Measurements from ENCODE around the gene BCAR3. TPM values are rescaled to one million over a fixed set of nuclear protein-coding genes. Genes with fewer than 3 reads are reported as not detected.
A peak's percentile ranks its signal among the peaks of the same experiment; 100 is the strongest.

BCAR3 gene
- total and polyA plus RNA-seq, 2 of the 4 experiments (the other 2 are of a cell fraction): 41.4 to 46.4 TPM

- TF ChIP-seq MAFK (IDR thresholded peaks at IDR 0.05; ENCODE audit: low read depth, low read length) (no peak), SMC3 (IDR thresholded peaks at IDR 0.05; ENCODE audit: low read depth, low read length) (peak; percentile 35)
Measured at GRCh38 chr1:93680420-93681100, 1.1 kb downstream of the BCAR3 start (continued).

DNA sequence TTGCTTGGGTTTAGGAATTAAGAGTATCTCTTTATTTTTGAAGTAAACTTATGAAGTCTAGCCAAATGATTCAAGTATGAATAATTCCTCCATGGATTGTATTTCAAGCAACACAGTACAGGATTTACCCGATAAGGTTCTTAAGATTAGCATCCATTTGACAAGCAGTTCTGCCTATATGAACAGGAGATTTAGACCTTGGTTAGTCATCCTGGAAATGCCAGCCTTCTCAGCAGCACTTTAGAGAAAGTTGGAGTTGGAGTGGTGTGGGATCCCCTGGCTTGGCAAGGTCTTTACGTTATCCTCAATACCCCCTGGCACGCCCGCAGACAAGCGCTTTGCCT lies 1.6 kb downstream of the BCAR3 start:
- peak; percentile 91 for DNase-seq

More for the DNA sequence above, 1.6 kb downstream of the BCAR3 start:
- Histone ChIP-seq H2BK15ac (ENCODE audit: low read depth, low read length) (peak overlapping the region; percentile 58; the same call in 2 of the 3 replicates), H3K79me1 (ENCODE audit: low read depth in 1 of 2, low read length in 2 of 2) (peaks cover 5 to 61% of the 10 kb centered on the region in 2 experiments; a peak in 3 of 4 replicates), H2BK20ac (ENCODE audit: low read depth, low read length) (peak overlapping the region; percentile 76), H3K14ac (replicated peaks; ENCODE audit: low read depth, low read length) (peak overlapping the region; percentile 94), H3K27ac (ENCODE audit: insufficient read depth, low read length) (peak overlapping the region; percentile 67), H3K23ac (ENCODE audit: low read depth, low read length) (peak overlapping the region; percentile 98), H3K4me2 (ENCODE audit: low read depth, low read length) (peak overlapping the region; percentile 85), H3K18ac (ENCODE audit: low read depth, low read length) (peak overlapping the region; percentile 78), H3K4me1 (ENCODE audit: control insufficient read depth, insufficient read depth, low read length) (peaks cover 25% of the 10 kb centered on the region), H3K4ac (ENCODE audit: low read depth, low read length) (peak overlapping the region; percentile 95), H2AK5ac (ENCODE audit: low read depth, low read length) (peak overlapping the region; percentile 89), H4K20me1 (ENCODE audit: insufficient read depth, low read length) (peaks cover 51% of the 10 kb centered on the region), H3K9me1 (ENCODE audit: insufficient read depth, low read length) (peaks cover 30% of the 10 kb centered on the region), H2BK5ac (ENCODE audit: low read depth, low read length, poor library complexity, severe bottlenecking) (peak overlapping the region; percentile 88), H3K4me3 (ENCODE audit: insufficient read depth, low read depth, low read length) (peak overlapping the region; percentile 57), H3K56ac (ENCODE audit: extremely low read depth, insufficient read depth, low read length) (peak overlapping the region; percentile 93), H3K27me3 (ENCODE audit: control insufficient read depth, insufficient read depth, low read length) (no peaks in the 10 kb centered on the region), H3K9ac (ENCODE audit: low read depth, low read length) (peak overlapping the region; percentile 78), H2AK9ac (replicated peaks; ENCODE audit: low read depth, low read length, poor library complexity) (peak overlapping the region; percentile 92), H3K36me3 (ENCODE audit: control insufficient read depth, insufficient read depth, low read length) (peaks cover 7% of the 10 kb centered on the region), H4K5ac (ENCODE audit: low read depth, low read length) (peak overlapping the region; percentile 56), H2BK120ac (ENCODE audit: low read depth, low read length) (peak overlapping the region; percentile 86), H2AFZ (replicated peaks; ENCODE audit: low read length, poor library complexity) (no peak overlapping the region), H4K91ac (ENCODE audit: insufficient read depth, low read depth, low read length) (peak overlapping the region; percentile 77), H3K9me3 (ENCODE audit: control insufficient read depth, insufficient read depth, low read length) (no peaks in the 10 kb centered on the region), H4K8ac (ENCODE audit: low read depth in 2 of 2, low read length in 2 of 2) (peak overlapping the region; percentile 36 to 82; a peak in 3 of 4 replicates)
- WGBS, 2 experiments (ENCODE audit: extremely low coverage in 2 of 2, insufficient read length in 1 of 2): no CpG with 5 or more reads among the region's 5 CpGs
- no TSS peak for BruUV-seq (replicated peaks)
- ChIA-PET POLR2A (ENCODE audit: unreplicated experiment) (no interaction called here), CTCF (interaction anchor here (1.1 to 1.3 kb wide), 2 partner anchors 50 to 136 kb away, joined by 4 to 6 read pairs; no protein-coding TSS in a partner anchor)
- intact Hi-C loops (cut with micrococcal nuclease) (loop anchor here (1.0 to 5.0 kb wide), 4 partner anchors 51 to 134 kb away; no protein-coding TSS in a partner anchor), in situ Hi-C loops (cut with MboI; ENCODE audit: low sequenced_read_pairs) (no loop called here), dilution Hi-C loops (cut with HindIII; ENCODE audit: low sequenced_read_pairs, unreplicated experiment) (no loop called here)
- peak; percentile 25 for ATAC-seq (ENCODE audit: low read depth)
- TF ChIP-seq MXI1 (IDR thresholded peaks at IDR 0.05; ENCODE audit: borderline replicate concordance, low read depth, low read length) (no peak), FOS (IDR thresholded peaks at IDR 0.05; ENCODE audit: low read depth, low read length) (0 out of 2 replicates have a peak, but pooled peaks have one; percentile 19), RFX5 (IDR thresholded peaks at IDR 0.05; ENCODE audit: low read depth, low read length) (no peak)

All from IMR-90 (cell line).